AG04449 (cell line): Measurements from ENCODE around the gene ANKRD34C.

Source experiments
- CTCF ChIA-PET: fragments of 350-600 bp; formaldehyde crosslinking; extraction: SDS; loops from one replicate; lab custom pipeline; 2021; ENCODE audit warnings: antibody characterized with exemption; lab: Yijun Ruan, JAX
- POLR2A ChIA-PET: fragments of 400-600, 350-600 bp; formaldehyde crosslinking; extraction: SDS; loops from one replicate; lab custom pipeline; 2020; ENCODE audit warnings: antibody characterized with exemption, inconsistent platforms; lab: Yijun Ruan, JAX
- DNase-seq: peaks from one replicate; pipeline ENCODE4 v3.0.0-alpha.2; 2010; ENCODE audit warnings: low read depth, low spot score
- H3K4me3 ChIP-seq: 2 replicates; pipeline ENCODE4 v1.5.1; 2011; ENCODE audit warnings: low read depth, mild to moderate bottlenecking, control low read depth, low read length
- TF ChIP-seq, protein P1 (sequence below): IDR thresholded peaks from one replicate; pipeline ENCODE4 v1.5.1; 2011; ENCODE audit warnings: mild to moderate bottlenecking, moderate library complexity, low read length, control low read depth, inconsistent platforms; ENCODE audit not compliant: insufficient read depth; ENCODE audit errors: missing control alignments

ANKRD34C gene

GRCh38 chr15:79329171-79329611, 46.7 kb downstream of the ANKRD34C start:
- ChIA-PET CTCF (interaction anchor here (10.8 kb wide), 1 partner anchor 10 kb away, joined by 76 read pairs; no protein-coding TSS in a partner anchor), POLR2A (no interaction called here)
- TF ChIP-seq, protein P1, sequence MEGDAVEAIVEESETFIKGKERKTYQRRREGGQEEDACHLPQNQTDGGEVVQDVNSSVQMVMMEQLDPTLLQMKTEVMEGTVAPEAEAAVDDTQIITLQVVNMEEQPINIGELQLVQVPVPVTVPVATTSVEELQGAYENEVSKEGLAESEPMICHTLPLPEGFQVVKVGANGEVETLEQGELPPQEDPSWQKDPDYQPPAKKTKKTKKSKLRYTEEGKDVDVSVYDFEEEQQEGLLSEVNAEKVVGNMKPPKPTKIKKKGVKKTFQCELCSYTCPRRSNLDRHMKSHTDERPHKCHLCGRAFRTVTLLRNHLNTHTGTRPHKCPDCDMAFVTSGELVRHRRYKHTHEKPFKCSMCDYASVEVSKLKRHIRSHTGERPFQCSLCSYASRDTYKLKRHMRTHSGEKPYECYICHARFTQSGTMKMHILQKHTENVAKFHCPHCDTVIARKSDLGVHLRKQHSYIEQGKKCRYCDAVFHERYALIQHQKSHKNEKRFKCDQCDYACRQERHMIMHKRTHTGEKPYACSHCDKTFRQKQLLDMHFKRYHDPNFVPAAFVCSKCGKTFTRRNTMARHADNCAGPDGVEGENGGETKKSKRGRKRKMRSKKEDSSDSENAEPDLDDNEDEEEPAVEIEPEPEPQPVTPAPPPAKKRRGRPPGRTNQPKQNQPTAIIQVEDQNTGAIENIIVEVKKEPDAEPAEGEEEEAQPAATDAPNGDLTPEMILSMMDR = no peak
- DNase-seq = no peak
- no peak overlapping the region for H3K4me3 ChIP-seq
